ENCODE measurements around the gene GASK1A.
"Not testable (repeated sequence)": the region's sequence is repeated elsewhere in the genome, so short reads cannot be mapped to it uniquely, and the experiment has no call there.

The GASK1A gene

DNA sequence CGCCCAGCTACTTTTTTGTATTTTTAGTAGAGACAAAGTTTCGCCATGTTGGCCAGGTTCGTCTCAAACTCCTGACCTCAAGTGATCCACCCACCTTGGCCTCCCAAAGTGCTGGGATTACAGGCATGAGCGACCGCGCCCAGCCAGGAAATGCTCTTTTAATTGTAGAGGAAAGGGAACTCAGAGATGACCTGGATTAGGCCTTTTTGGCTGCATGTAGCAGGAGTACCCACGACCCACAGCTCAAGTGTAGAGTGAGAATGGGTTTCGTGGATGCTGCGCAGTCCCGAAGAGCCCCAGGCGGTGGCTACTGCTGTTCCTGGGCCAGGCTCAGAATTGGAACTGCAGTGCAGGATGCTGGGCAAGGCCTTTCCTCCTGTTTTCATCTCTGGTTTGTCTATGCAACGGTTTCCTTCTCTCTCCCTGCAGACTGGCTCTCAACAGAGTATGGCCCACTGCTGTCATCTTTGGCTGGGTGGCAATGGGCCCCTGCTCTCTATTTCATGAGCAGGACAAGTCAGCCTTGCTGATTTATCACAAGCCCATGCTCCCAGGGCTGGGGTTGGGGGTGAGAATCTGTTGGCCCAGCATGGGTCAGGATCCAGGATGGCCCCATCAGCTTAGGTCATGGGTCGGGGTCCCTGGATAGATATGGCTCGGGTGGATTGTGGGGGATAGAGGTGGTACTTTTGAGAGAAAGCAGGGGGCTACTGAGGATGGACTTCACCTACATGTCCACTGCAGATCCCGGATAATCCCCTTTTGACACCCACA, 51.2 kb downstream of the GASK1A start:
- no peak for DNase-seq (ENCODE audit: insufficient read length, low spot score)
- FAIRE-seq: no peak

DNA sequence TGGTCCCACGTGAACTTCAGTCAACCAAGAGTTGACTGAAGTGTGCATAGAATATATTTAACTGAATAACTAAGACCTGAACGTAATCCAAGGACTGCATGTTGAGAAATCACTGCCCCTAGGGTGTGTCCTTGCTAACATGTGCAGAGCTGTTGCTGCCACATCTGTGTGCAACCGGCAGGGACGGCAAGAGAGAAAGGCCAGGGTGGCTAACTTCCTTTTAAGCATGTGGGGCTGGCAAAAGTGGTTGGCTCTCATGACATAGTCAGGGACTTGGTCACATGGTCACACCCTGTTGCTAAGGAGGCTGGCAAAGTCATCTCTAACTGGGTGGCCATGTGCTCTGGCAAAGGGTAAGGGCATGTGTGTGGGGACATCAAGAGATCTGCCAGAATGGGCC, 52.4 kb downstream of the GASK1A start:
- no peak for DNase-seq (ENCODE audit: insufficient read length, low spot score)
- FAIRE-seq: no peak

DNA sequence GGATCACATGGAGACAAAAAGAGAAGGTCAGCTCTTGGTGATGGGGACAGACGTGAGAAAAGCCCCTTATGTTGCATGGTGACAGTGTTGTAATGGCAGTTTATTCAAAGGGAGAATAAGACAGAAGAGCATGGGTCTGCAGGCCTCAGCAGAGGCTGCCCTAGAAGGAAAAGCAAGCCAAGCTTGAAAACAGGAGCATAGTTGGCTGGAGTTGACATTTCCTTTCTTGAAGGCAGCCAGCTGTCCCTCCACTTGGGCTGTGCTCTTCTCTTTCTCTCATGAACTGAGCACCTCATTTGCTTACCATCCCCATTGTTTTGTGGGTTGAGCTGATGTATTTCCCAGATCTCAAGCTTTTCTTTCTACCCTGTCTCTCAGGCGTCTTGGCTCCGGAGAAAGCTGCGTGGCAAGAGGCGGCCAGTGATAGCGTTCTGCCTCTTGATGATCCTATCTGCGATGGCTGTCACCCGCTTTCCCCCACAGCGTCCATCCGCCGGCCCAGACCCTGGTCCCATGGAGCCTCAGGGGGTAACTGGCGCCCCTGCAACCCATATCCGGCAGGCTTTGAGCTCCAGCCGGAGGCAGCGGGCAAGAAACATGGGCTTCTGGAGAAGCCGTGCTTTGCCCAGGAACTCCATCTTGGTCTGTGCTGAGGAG, 52.9 kb downstream of the GASK1A start:
- no peak for DNase-seq (ENCODE audit: insufficient read length, low spot score)
- FAIRE-seq: no peak

DNA sequence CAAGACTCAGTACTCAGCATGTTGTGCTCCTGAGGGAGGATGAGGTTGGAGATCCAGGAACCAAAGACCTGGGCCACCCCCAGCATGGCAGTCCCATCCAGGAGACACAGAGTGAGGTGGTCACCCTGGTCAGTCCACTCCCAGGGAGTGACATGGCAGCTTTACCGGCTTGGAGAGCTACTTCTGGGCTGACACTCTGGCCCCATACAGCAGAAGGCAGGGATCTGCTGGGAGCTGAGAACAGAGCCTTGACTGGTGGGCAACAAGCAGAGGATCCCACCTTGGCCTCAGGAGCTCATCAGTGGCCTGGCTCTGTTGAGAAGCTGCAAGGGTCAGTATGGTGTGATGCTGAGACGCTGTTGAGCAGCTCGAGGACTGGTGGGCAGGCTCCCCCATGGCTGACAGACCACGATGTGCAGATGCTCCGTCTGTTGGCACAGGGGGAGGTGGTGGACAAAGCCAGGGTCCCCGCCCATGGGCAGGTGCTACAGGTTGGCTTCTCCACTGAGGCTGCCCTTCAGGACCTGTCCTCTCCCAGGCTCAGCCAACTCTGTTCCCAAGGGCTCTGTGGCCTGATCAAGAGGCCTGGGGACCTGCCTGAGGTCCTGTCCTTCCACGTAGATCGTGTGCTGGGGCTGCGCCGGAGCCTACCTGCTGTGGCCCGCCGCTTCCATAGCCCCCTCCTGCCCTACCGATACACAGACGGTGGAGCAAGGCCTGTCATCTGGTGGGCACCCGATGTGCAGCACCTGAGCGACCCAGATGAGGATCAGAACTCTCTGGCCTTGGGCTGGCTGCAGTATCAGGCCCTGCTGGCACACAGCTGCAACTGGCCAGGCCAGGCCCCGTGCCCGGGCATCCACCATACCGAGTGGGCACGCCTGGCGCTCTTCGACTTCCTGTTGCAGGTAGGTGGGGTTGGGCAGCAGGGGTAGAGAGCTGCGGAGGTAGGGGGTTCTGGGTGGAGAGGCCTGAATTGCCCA, 53.8 kb downstream of the GASK1A start:
- FAIRE-seq (no peak), DNase-seq (ENCODE audit: insufficient read length, low spot score) (no peak)

DNA sequence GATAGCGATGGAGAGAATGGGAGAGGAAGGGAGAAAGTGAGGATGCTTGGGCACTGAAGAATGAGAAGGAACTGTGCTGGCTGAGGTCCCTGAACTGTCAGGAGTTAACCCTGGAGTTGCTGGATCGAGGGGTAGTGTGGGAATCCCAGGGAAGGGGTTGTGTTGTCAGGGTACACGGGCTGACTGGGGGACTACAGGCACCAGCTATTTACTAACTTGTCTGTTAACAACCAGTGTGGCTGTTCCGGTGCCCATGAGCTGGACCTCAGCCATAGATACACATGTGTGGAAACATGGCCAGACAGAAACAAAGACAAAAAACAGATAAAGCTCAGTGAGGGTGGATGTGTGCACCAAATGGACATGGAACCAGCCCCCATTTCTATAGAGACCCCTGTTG, 55.1 kb downstream of the GASK1A start:
- DNase-seq (ENCODE audit: insufficient read length, low spot score) (no peak), FAIRE-seq (no peak)

DNA sequence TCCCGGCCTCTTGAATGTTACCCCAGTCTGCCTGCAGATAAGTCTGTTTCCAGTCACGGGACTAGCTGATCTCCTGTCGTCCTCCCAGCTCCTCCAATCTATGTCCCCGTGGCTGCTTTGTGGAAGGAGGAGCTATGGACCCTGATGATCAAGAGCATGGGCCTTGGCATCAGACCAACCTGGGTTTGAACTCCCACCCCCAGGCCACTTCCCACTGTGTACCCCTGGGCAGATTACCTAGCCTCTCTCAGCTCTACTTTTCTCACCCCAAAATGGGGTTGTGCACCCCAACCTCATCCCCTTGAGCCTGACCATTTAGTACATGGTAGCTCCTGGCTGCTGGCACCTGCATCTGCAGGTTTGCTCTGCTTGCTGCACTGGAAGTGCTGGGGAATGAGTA, 55.8 kb downstream of the GASK1A start:
- DNase-seq (ENCODE audit: insufficient read length, low spot score) (no peak), FAIRE-seq (no peak)

DNA sequence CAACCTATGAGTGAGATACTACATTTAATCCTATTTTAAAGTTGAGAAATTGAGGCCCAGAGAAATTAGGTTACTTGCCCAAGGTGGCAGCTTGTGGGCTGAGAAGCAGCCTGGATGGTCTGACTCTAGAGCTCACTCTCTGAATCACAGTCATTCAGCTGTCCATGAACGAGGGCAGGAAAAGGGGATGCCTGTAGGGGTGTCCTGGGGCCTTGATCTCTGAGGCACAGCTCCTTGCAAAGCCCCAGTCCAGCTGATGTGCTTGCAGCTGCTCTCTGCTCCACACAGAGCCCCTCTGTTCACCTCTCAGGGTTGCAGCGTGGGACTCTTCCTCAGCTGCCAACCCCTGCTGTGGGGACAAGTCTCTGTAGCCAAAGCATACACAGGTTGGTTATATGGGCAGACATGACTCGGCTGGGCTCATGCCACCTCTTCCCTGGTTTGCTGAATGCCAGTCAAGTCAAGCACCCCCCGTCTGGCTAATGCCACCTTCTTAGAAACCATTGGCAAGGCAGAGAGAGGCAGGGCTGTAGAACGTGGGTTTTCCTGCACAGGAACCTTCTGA, 56.8 kb downstream of the GASK1A start:
- no peak for FAIRE-seq
- DNase-seq (ENCODE audit: insufficient read length, low spot score): no peak

DNA sequence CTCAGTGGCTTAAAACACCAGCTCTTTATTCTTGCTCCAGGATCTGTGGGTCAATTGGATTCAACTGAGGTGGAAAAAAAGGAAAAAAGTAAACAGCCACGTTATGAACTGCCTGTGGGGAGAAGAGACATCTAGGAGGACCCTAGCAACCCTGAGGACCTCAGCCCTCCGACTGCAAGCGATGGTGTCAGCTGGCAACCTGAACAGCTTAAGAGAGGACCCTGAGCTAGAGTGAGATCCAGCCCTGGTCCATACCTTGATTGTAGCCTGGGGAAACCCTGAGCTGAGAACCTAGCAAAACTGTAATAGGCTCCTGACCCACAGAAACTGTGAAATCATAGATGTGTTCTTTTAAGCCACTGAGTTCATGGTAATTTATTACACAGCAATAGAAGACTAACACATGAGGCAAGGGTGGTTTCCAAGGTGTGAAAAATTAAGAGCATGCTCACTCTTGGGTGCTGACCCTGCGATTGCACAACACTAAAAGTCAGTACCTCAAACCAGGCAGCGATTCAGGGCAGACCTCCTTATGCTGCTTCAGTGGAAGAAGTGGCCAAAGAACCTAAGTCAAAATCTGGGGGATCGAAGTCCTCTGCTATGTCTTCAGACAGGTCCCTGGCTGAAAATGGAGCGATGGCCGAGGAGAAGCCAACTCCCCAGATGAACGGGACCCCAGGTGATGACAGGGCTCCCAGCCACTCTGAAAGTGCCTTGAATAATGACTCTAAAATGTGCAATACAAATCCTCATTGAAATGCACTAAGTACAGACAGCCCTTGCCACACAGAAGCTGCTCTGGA, 57.7 kb downstream of the GASK1A start:
- FAIRE-seq: peak; percentile 56
- no peak for DNase-seq (ENCODE audit: insufficient read length, low spot score)

DNA sequence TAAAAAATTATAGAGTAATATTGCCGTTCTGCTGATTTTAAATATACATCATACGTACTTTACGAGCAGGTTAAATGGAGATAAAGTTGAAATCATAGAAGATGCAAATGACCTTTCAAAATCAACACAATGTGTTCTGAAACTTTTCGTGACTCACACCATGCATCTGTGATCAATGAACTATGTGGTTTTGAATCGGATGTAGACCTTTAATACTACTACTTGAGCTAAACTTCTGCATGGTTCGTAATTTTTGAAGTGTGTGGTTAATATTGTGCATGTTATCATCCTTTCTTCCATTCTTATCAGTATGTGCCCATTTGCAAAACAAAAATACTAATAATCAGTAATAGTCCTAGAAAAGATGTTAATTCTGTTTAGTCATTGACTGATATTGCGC, 58.9 kb downstream of the GASK1A start:
- DNase-seq (ENCODE audit: insufficient read length, low spot score): no peak
- peak; percentile 68 for FAIRE-seq

DNA sequence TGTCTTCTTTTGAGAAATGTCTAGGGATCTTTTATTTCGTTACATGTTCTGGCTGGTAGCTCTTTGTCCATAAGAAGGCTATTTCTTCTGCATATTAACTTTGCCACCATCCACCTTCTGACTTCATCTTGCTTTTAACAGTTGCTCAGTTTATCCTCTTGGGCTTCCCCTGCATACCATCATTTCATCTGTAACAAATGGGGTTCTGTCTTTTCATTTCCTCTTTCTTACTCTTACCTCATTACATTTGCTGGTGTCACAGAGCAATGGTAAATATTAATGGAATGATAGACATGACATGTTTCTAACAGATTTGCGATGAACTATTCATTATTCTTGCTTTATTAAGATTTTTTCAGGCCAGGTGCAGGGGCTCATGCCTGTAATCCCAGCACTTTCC, 62.4 kb downstream of the GASK1A start:
- DNase-seq (ENCODE audit: insufficient read length, low spot score): no peak
- FAIRE-seq: no peak

DNA sequence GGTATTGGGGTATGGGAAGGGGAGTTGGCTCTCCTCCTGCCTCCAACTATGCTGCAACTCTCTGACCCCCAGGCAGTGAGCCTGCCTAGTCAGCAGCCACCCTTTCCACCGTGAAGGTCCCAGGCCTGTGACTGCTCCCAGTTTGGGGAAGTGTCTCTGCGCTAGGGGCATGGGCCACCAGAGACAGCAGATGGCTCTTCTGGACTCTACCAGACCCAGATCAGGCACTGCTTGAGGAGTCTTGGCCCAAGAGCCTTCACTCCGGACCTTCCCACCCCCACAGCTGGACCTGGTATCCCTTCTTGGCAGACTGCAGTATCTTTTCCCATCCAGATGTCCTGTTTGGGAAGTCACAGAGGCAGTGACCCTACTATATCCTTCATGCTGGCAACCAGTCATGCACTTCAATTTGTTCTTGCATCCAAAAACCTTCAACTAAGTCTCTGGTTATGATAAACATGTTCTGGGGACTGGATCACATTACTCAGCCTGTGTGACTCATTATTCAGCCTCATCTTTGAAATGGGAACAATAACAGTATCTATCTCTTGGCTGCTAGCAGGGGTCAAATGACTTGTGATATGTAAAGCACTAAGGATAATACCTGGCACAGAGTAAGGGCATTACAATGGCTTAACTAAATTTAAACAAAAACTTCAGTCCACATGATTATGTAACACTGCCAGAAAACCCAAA, 64.1 kb downstream of the GASK1A start:
- FAIRE-seq (no peak), DNase-seq (ENCODE audit: insufficient read length, low spot score) (no peak)

DNA sequence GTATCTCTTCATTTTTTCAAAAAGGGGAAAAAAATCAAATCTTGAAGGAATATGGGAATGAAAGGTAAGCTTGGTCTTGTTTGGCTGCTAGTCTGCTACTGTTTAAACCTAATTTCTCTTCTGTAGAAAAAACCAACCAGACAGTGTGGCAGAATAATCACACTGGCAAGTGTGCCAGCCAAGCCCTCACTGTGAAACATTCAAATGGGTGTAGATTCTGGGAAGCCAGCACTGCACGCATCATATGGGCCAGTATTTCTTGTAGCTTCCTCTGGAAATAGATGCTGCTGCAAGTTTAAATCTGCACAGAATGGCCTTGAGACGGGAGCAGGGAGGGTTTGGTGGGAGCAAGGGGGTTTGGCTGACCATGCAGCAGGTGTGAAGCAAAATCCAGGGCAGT, 64.7 kb downstream of the GASK1A start:
- FAIRE-seq: no peak
- DNase-seq (ENCODE audit: insufficient read length, low spot score): no peak

DNA sequence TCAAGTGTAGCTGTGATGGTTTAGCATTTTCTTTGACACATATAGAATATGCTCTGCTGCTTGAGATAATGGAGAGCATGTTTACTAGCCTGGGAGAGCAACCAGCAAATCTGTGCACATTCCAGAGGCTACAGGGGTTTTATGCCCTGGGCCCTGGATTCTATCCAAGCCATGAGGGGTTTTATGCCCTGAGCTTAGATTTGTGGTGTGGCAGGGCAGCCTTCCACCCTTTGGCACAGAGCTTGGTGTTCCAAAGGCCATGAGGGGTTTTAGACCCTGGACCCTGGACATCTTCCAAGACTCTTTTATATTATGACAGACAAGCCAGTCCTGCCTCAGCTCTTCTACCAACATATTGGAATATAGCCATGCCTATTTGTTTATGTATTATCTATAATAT, 66.0 kb downstream of the GASK1A start:
- not testable (repeated sequence) for FAIRE-seq; DNase-seq (ENCODE audit: insufficient read length, low spot score)

DNA sequence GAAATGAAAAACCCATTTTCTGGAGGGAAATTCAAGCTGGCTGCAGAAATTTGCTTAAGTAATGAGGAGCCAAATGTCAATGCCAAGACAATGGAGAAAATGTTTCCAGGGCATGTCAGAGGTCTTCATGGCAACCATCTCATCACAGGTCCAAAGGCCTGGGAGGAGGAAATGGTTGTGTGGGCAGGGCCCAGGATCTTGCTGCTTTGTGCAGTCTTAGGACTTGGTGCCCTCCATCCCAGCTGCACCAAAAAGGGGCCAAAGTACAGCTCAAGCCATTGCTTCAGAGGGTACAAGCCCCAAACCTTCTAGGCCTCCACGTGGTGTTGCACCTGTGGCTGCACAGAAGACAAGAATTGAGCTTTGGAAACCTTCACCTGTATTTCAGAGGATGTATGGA, 67.5 kb downstream of the GASK1A start:
- no peak for FAIRE-seq

DNA sequence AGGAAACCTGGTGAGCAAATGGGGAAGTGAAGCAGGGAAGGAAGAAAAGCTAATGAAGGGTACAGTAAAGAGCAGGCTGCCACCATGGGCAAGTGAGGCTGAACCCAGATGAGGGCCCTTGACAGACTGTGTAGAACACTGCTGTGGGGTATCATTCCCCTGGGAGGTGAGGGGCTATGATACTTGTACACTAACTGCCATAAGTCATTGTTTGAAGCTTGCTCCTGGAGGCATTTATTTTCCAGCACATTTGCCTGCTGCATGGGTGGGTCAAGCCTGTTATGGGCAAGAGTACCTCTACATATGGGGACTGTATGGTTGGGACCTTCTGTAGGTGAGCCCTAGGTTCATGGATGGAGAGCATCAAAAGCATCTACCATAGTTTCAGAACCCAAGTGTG, 69.4 kb downstream of the GASK1A start:
- DNase-seq (ENCODE audit: insufficient read length, low spot score): no peak
- FAIRE-seq: no peak

More for the DNA sequence above, 67.5 kb downstream of the GASK1A start:
- no peak for DNase-seq (ENCODE audit: insufficient read length, low spot score)

DNA sequence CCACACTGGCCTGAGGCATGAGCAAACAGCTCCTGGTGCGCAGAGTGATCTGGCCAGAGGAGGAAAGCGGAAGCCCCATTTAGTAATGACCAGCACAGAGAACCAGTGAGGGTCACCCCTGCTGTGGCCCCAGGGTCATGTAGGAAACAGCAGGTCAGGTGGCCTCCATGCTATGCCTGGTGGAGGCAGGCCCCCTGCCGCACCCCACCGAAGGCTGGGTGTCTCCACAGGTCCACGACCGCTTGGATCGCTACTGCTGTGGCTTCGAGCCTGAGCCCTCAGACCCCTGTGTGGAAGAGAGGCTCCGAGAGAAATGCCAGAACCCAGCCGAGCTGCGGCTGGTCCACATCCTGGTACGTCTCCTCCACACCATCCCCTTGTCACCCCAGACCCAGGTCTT, 74.2 kb downstream of the GASK1A start:
- FAIRE-seq: no peak

DNA sequence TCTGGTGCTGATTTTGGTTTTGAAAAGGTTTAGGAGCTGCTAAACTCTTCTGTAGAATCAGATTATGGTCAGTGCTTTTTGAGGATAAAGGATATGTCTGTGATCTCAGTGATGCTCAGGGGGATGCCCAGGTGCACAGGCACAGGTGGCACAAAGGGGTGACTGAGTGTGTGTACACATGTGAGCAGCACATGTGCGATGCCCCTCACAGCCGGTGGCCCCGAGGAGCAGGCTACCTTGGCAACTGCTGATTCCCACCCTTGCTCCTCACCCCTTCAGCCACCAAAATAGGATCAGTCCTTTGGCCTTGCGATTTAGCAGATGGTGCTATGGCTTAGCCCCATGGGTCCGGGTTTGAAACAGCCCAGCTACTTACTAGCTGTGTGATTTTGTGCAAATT, 75.6 kb downstream of the GASK1A start:
- no peak for DNase-seq (ENCODE audit: insufficient read length, low spot score)
- no peak for FAIRE-seq

More for the DNA sequence above, 74.2 kb downstream of the GASK1A start:
- no peak for DNase-seq (ENCODE audit: insufficient read length, low spot score)

DNA sequence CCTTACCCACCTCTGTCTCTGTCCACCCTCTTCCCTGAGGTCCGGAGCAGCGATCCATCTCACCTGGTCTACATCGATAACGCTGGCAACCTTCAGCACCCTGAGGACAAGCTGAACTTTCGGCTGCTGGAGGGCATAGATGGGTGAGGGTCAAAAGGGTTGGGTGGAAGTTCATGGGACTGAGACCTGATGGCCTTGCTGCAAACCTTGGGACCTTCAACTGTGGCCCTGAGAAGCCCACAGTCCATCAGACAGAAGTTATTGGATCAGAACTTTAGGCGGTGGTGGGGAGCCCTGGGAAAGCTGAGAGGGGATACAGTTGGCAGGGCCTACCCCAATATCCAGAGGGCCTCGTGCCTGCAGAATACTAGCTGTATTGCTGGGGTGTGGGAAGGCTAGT, 76.3 kb downstream of the GASK1A start:
- no peak for DNase-seq (ENCODE audit: insufficient read length, low spot score)
- no peak for FAIRE-seq

Measured in GM19239 (cell line).